Activated T-helper 1 cell treated with anti-CD3 and anti-CD28 coated beads, Interleukin-2, amount 50 U/mL, for 16 hours (primary cell): ENCODE measurements around the gene NOL12.

Source experiments
- DNase-seq, 2 donors: peaks; one replicate each; pipeline ENCODE4 v3.0.0-alpha.2; 2020; ENCODE audit warnings: low read depth in 1 of 2, low spot score in 1 of 2

NOL12 gene

GRCh38 chr22:37659066-37659896, 26.9 kb upstream of the NOL12 start:
- no peak for DNase-seq

GRCh38 chr22:37659897-37660708, 26.0 kb upstream of the NOL12 start:
- no peak for DNase-seq

- DNase-seq, result no peak
Observed at GRCh38 chr22:37660709-37661045, 25.5 kb upstream of the NOL12 start.

GRCh38 chr22:37661160-37661924, 24.8 kb upstream of the NOL12 start:
- no peak for DNase-seq

GRCh38 chr22:37662039-37662438, 24.1 kb upstream of the NOL12 start:
- DNase-seq, result no peak

- no peak for DNase-seq
Observed at GRCh38 chr22:37663521-37664140, 22.5 kb upstream of the NOL12 start.

GRCh38 chr22:37664249-37665101, 21.7 kb upstream of the NOL12 start:
- no peak for DNase-seq

- no peak for DNase-seq
Observed at GRCh38 chr22:37665487-37665886, 20.7 kb upstream of the NOL12 start.

- DNase-seq, result no peak
Observed at GRCh38 chr22:37669586-37669985, 16.6 kb upstream of the NOL12 start.

GRCh38 chr22:37672206-37672919, 13.8 kb upstream of the NOL12 start:
- no peak for DNase-seq

GRCh38 chr22:37672920-37673455, 13.2 kb upstream of the NOL12 start:
- DNase-seq, result no peak

GRCh38 chr22:37674248-37674647, 11.9 kb upstream of the NOL12 start:
- no peak for DNase-seq

- DNase-seq, result peak; percentile 27 to 45
Observed at GRCh38 chr22:37674951-37675929, 10.9 kb upstream of the NOL12 start, which contains the start of gene LGALS1. LGALS1 (plus strand) TSS chr22:37675636; CDS start chr22:37675703, 67 bp downstream.

GRCh38 chr22:37675930-37676735, 10.0 kb upstream of the NOL12 start:
- DNase-seq, result no peak

GRCh38 chr22:37676736-37677492, 9.2 kb upstream of the NOL12 start:
- peak; percentile 86 to 90 for DNase-seq

- no peak for DNase-seq
Observed at GRCh38 chr22:37677493-37677974, 8.6 kb upstream of the NOL12 start.
